MM.1S (cell line): ENCODE data around the gene SLC25A25.

Experiments used
- DNase-seq: peaks from one replicate; pipeline ENCODE4 v3.0.0-alpha.2; 2015
- H2AFZ ChIP-seq: fragments of 300-600 bp; sonication (generic); 2 replicates; pipeline ENCODE4 v1.6.0; 2016; ENCODE audit warnings: antibody characterized with exemption, low read length
- H3F3A ChIP-seq: fragments of 300-600 bp; sonication (generic); 2 replicates; pipeline ENCODE4 v1.6.1; 2016; ENCODE audit warnings: mild to moderate bottlenecking, antibody characterized with exemption, low read length, moderate library complexity, mixed read lengths; ENCODE audit not compliant: insufficient read depth
- H3K27ac ChIP-seq: fragments of 300-600 bp; sonication (generic); 2 replicates; pipeline ENCODE4 v1.5.1; 2016; ENCODE audit warnings: mild to moderate bottlenecking, low read length
- H3K27me3 ChIP-seq: fragments of 300-600 bp; sonication (generic); replicated peaks from 2 replicates; pipeline ENCODE4 v1.6.0; 2016; ENCODE audit warnings: low read length; ENCODE audit not compliant: insufficient read depth
- H3K36me3 ChIP-seq: fragments of 300-600 bp; sonication (generic); replicated peaks from 2 replicates; pipeline ENCODE4 v1.6.1; 2016; ENCODE audit warnings: mild to moderate bottlenecking, low read length, mixed read lengths; ENCODE audit not compliant: insufficient read depth
- H3K4me1 ChIP-seq: fragments of 300-600 bp; sonication (generic); 2 replicates; pipeline ENCODE4 v1.6.1; 2016; ENCODE audit warnings: low read length, mixed read lengths
- H3K4me2 ChIP-seq: fragments of 300-600 bp; sonication (generic); 2 replicates; pipeline ENCODE4 v1.6.0; 2016; ENCODE audit warnings: low read depth, low read length
- H3K4me3 ChIP-seq: fragments of 300-600 bp; sonication (generic); 2 replicates; pipeline ENCODE4 v1.5.1; 2016; ENCODE audit warnings: low read length, mixed read lengths
- H3K79me2 ChIP-seq: fragments of 300-600 bp; sonication (generic); 2 replicates; pipeline ENCODE4 v1.6.1; 2016; ENCODE audit warnings: mixed run types, low read length, mixed read lengths
- H3K9ac ChIP-seq: fragments of 300-600 bp; sonication (generic); 2 replicates; pipeline ENCODE4 v1.6.1; 2016; ENCODE audit warnings: low read length, mixed read lengths
- H3K9me2 ChIP-seq: fragments of 300-600 bp; sonication (generic); replicated peaks from 2 replicates; pipeline ENCODE4 v1.6.1; 2016; ENCODE audit warnings: mild to moderate bottlenecking, low read length, mixed read lengths; ENCODE audit not compliant: insufficient read depth
- H3K9me3 ChIP-seq: fragments of 300-600 bp; sonication (generic); replicated peaks from 2 replicates; pipeline ENCODE4 v1.6.1; 2016; ENCODE audit warnings: mild to moderate bottlenecking, low read length, mixed read lengths; ENCODE audit not compliant: insufficient read depth
- H4K20me1 ChIP-seq: fragments of 300-600 bp; sonication (generic); 2 replicates; pipeline ENCODE4 v1.6.1; 2016; ENCODE audit warnings: mild to moderate bottlenecking, low read length, moderate library complexity, mixed read lengths; ENCODE audit not compliant: insufficient read depth
- EZH2 ChIP-seq: fragments of 300-600 bp; sonication (generic); optimal IDR thresholded peaks from 2 replicates; pipeline ENCODE3; 2017; ENCODE audit warnings: low read depth, mild to moderate bottlenecking, antibody characterized with exemption, low read length, mixed read lengths
- EZH2phosphoT487 ChIP-seq: fragments of 300-600 bp; sonication (generic); IDR thresholded peaks from 2 replicates; pipeline ENCODE4 v1.6.1; 2018; ENCODE audit warnings: antibody characterized with exemption, low read length
- TF ChIP-seq, protein P1 (sequence below): fragments of 300-600 bp; sonication (generic); IDR thresholded peaks from 2 replicates; pipeline ENCODE4 v1.5.1; 2016; ENCODE audit warnings: antibody characterized with exemption, low read length, mixed read lengths

Gene SLC25A25

DNA sequence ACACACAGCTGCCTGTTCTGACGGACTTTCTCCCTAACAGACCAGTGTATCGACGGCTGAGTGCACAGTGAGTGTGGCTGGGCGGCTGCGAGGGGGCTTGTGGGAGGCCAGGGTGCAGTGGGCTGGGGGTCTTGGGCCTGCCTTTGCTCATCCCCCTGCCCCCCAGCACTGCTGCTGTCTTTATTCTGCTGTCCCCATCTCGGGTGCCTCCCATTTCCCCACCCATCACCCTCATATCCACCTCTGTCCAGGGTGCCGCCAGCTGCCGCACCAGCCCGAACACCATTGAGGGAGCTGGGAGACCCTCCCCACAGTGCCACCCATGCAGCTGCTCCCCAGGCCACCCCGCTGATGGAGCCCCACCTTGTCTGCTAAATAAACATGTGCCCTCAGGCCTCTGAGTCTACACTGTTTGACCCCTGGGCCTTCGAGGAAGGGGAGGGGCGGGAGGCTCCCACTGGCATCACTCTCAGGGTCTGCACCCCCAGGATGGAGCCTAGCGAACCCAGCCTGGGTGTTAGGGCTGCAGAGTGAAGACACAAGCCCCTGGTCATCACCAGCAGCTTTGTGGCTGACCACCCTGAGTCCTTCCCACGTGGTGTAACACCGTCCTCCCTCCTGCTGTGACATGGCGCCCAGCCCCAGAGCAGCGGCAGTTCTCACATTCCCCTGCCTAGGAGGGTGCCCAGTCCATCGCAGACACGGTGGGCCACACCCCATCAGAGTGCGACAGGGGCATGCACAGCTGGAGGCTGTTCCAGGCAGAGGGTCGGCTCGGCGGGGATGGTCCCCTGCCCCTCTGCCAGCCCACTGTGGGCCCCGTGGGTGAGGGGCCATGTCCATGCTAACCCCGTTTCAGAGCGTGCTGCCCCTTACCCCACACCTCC lies 85.3 kb downstream of the SLC25A25 start:
- Histone ChIP-seq H3K36me3 (no peaks in the 10 kb centered on the region), H3K27me3 (no peaks in the 10 kb centered on the region), H3K9ac (no peak overlapping the region), H3K4me2 (no peak overlapping the region), H3F3A (no peaks in the 10 kb centered on the region), H2AFZ (no peak overlapping the region), H3K4me3 (no peak overlapping the region), H3K4me1 (no peaks in the 10 kb centered on the region), H3K27ac (no peak overlapping the region), H3K9me3 (no peaks in the 10 kb centered on the region), H3K79me2 (no peaks in the 10 kb centered on the region), H3K9me2 (no peaks in the 10 kb centered on the region), H4K20me1 (no peaks in the 10 kb centered on the region)
- DNase-seq = no peak
- TF ChIP-seq, protein P1, sequence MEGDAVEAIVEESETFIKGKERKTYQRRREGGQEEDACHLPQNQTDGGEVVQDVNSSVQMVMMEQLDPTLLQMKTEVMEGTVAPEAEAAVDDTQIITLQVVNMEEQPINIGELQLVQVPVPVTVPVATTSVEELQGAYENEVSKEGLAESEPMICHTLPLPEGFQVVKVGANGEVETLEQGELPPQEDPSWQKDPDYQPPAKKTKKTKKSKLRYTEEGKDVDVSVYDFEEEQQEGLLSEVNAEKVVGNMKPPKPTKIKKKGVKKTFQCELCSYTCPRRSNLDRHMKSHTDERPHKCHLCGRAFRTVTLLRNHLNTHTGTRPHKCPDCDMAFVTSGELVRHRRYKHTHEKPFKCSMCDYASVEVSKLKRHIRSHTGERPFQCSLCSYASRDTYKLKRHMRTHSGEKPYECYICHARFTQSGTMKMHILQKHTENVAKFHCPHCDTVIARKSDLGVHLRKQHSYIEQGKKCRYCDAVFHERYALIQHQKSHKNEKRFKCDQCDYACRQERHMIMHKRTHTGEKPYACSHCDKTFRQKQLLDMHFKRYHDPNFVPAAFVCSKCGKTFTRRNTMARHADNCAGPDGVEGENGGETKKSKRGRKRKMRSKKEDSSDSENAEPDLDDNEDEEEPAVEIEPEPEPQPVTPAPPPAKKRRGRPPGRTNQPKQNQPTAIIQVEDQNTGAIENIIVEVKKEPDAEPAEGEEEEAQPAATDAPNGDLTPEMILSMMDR = no peak
- no peak for TF ChIP-seq EZH2phosphoT487
- no peak for TF ChIP-seq EZH2

DNA sequence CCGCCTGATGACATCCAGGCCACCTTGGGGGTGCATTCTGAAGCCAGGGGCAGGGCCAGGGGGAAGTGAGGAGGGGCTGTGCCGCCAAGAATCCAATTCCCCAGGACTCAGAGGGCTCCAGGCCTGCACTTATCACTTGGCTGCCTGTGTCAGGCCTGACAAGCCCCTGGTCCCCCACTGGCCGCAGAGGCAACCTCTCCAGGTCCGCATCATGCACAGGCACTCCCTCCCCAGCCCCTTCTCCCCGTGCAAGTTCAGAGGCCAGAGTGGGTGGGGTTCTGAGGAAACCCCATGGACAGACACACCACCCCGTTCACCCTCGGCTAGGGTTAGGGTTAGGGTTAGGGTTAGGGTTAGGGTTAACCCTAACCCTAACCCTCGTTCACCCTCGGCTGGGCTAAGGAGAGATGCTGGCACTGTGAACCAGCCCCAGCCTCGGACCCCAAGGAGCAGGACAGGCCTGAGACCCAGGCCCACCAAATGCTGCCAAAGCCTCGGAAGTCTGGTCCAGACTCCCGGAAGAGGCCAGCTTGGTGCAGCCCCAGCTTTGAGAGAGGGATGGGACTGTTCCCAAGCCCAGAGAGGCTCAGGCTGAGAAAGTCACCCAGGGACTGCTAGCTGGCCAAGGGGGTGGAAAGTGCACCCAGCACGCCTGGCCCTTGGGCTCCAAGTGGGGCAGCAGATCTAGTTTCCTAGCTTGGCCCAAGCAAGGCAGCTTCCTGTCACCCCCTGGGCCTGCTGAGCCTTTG lies 86.1 kb downstream of the SLC25A25 start:
- TF ChIP-seq EZH2phosphoT487 (no peak), EZH2 (no peak)
- TF ChIP-seq, protein P1 = no peak
- H2AFZ ChIP-seq = no peak overlapping the region

DNA sequence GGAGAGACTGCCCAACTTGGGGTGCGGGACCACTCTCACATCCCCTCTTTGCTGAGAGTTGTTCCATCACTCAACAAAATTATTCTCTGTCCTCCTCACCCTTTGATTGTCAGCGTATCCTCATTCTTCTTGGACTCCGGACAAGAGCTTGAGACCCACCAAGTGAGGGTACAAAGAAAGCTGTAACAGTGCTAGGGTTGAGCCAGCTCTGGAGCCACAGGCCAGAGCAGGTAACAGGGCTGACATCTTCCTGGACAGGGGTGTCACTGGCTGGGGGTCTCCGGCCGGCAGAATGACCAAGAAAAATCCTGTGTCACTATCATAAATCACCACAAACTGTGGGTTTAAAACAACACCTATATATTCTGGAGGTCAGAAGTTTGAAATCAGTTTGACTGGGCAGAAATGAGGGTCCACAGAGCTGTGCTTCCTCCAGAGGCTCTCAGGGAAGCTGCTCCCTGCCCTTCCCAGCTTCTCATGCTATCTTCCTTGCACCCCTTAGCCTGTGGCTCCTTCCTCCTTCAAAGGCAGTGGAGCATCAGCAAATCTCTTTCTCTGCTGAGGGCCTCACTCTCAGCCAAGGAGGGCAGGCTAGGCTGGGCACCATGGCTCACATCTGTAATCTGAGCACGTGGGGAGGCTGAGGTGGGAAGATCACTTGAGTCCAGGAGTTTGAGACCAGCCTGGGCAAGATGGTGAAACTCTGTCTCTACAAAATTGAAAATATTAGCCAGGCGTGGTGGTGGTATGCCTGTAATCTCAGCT lies 87.9 kb downstream of the SLC25A25 start:
- Histone ChIP-seq H3K9me3 (no peaks in the 10 kb centered on the region), H4K20me1 (no peaks in the 10 kb centered on the region), H3K27ac (no peak overlapping the region), H3F3A (no peaks in the 10 kb centered on the region; the same call in 1 of the 2 replicates), H3K4me2 (no peak overlapping the region), H3K79me2 (peaks cover 6% of the 10 kb centered on the region; the same call in 1 of the 2 replicates), H3K27me3 (no peaks in the 10 kb centered on the region), H3K9ac (no peak overlapping the region), H2AFZ (no peak overlapping the region), H3K9me2 (no peaks in the 10 kb centered on the region), H3K4me1 (peaks cover 5% of the 10 kb centered on the region), H3K36me3 (no peaks in the 10 kb centered on the region), H3K4me3 (no peak overlapping the region)
- TF ChIP-seq, protein P1 = no peak
- TF ChIP-seq EZH2 = no peak
- no peak for DNase-seq

More for the DNA sequence above, 86.1 kb downstream of the SLC25A25 start:
- Histone ChIP-seq H4K20me1 (no peaks in the 10 kb centered on the region), H3K27ac (no peak overlapping the region), H3K27me3 (no peaks in the 10 kb centered on the region), H3F3A (no peaks in the 10 kb centered on the region), H3K9ac (no peak overlapping the region), H3K4me1 (no peaks in the 10 kb centered on the region), H3K9me3 (no peaks in the 10 kb centered on the region), H3K36me3 (no peaks in the 10 kb centered on the region), H3K4me3 (no peak overlapping the region), H3K79me2 (no peaks in the 10 kb centered on the region), H3K4me2 (no peak overlapping the region), H3K9me2 (no peaks in the 10 kb centered on the region)
- no peak for DNase-seq
